NCI-H748 (cell line): ENCODE measurements around the gene GJB2.

Experiments
- DNase-seq: peaks from one replicate; lab custom pipeline; 2025; ENCODE audit not compliant: unreplicated experiment; lab: John Stamatoyannopoulos, UW

Gene GJB2

DNA sequence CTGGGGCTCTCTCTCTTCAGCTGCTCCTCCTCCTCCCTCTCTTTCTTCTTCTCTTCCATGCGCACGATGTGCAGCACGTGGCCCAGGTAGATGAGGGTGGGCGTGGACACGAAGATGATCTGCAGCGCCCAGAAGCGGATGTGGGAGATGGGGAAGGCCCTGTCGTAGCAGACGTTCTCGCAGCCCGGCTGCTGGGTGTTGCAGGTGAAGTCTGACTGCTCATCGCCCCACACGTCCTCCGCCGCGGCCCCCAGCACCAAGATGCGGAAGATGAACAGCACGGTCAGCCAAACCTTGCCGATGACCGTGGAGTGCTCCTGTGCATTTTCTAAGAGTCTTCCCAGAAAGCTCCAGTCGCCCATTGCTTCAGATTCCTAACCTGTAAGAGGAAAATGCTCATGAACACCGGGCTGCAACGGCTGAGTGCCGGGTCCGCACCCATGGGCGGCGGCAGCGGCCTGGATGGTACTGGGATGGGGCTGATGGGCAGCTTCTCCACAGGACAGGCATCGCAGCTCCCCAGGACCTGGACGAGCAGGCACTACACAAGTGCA is 49.7 kb downstream of the GJB2 start:
- no peak for DNase-seq

DNA sequence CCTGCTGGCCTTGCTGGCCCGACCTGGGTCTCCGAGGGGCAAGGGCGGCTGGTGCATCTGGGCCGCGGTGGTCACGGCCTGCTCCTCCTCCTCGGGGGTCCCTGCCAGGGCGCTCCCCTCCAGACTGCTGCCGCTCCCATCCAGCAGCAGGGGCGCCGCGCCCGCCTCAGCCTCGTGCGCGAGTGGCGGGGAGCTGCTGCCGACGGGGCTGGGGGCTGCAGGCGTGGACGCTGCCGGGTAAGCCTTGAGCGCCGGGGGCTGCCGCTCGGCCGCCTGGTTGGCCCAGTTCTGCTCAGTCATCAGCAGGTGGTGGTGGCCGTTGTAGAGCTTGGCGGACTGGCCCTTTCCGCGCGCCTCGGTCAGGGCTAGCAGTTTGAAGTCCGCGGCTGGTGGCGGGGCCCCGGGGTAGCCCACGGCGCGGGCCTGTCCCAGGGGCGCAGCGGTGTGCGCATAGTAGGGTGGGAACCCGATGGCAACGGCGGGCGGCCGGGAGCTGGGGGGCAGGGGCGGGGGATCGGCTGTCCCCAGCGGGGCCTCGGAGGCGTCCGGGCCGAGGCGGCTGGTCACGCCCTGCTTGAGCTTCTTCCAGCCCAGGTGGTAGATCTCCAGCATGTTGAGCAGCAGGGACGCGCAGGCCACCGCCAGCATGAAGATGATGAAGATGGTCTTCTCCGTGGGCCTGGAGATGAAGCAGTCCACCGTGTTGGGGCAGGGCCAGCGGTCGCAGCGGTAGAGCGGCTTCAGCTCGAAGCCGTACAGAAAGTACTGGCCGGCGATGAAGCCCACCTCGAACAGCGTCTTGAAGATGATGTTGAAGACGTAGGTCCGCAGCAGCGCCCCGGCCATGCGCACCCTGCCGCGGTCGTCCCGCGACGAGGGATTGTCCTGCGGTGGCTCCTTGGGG is 50.5 kb downstream of the GJB2 start:
- no peak for DNase-seq

DNA sequence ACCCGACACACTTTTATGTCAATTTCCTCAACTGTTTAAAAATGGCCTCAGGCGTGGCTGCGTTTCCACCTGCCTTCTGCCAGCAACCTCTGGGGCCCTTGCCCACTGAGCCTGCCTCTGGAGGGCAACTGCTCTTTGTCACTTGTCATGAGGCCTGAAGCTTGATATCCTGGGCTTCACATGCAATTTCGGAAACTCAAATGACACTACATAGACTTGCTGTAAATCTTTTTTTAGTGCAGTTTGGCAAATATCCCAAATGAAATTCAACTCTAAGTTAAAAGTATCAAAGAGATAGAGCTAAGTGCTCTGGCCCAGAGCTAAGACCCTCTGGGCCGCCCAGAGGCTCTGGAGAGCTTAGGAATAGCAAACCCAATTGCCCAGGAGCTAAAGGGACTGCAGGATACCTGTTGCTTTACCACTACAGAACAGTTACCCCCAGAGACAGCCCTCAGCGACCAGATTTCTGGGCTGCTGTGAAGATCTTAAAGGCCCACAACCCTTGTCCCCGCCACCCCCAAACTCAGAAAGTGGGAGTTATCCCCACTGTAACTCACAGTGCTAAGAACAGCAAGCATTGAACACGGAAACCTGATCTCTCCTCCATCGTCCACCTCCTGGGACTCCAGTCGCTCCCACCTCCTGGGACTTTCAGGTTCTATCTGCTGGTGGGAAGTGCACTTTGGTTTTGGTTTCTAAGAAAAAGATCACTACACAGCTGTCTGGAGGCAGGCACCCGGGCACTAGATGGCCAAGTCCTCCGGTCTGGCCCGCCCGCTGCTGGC is 51.3 kb downstream of the GJB2 start:
- DNase-seq = no peak

DNA sequence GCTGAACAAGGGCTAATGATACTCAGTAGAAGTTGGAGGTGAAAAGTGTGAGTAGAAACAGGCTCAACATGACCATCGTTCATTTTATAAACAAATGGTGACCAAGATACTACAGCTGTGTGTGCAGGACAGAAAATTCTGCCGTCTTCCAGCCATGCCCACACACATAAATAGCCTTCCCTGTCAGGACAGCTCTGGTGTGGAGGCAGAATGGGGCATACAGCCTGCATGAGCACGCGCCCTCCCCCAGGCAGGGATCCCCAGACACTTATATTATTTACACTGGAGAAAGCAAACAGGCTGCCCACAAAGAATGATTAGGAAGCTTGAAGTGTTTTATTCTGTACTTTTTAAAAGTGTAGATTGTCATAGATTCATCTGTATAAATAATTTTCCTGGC is 52.3 kb downstream of the GJB2 start:
- DNase-seq = no peak

DNA sequence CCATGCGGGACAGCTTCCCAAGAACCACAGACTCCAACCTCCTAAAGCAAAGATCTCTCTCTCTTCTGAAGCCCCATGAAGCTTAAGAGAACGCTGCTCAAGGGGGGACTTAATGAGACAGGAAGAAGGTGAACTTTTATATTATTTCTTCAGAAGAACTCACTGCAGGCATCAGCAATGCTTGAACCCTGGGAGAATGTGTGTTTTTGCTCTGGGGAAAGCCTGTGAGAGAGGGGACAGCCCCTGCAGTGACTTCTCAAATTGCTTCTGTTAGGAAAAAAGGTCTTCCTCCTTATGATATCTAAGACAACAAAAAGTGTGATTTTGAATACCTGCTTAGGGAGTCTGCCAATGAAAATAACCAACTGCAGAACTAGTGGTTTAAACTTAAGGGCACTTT is 54.9 kb downstream of the GJB2 start:
- DNase-seq = no peak
